Ovary (tissue), 9 donors: Measurements from ENCODE around the gene ARHGAP10. TPM values are rescaled to one million over a fixed set of nuclear protein-coding genes. Genes with fewer than 3 reads are reported as not detected.

Experiments
- DNase-seq, 5 donors: peaks; one replicate each; pipeline ENCODE4 v3.0.0-alpha.2; 2019 to 2020
- H3K27ac ChIP-seq, 2 donors: fragments of 200-600 bp; one replicate each; pipeline versions ENCODE4 v1.5.1 to v1.8.0; 2019 to 2022
- H3K27me3 ChIP-seq: fragments of 200-600 bp; one replicate; pipeline ENCODE4 v1.8.0; 2022
- H3K36me3 ChIP-seq: fragments of 200-600 bp; sonication (generic); one replicate; pipeline ENCODE4 v1.5.1; 2019
- H3K4me1 ChIP-seq: one replicate; pipeline ENCODE4 v1.8.1; 2013; ENCODE audit warnings: mild to moderate bottlenecking, moderate library complexity; ENCODE audit not compliant: insufficient read depth
- H3K4me3 ChIP-seq: fragments of 200-600 bp; sonication (generic); one replicate; pipeline ENCODE4 v1.5.1; 2017
- H3K9me3 ChIP-seq, 2 donors: fragments of 200-600 bp in 1 of 2; sonication (generic) in 1 of 2; one replicate each; pipeline versions ENCODE4 v1.5.1 to v1.8.1; 2013 to 2019; ENCODE audit warnings: mild to moderate bottlenecking in 1 of 2, moderate library complexity in 1 of 2
- CTCF ChIP-seq, 3 donors: fragments of 450-650 bp in 2 of 3; fragments of 200-600 bp in 1 of 3; IDR thresholded peaks; one replicate each; pipeline versions ENCODE4 v1.5.1 to v1.8.0; 2016 to 2022; ENCODE audit warnings: antibody characterized with exemption in 3 of 3, mild to moderate bottlenecking in 1 of 3
- EP300 ChIP-seq: sonication (generic); formaldehyde crosslinking; IDR thresholded peaks from one replicate; pipeline ENCODE4 v1.6.1; 2017; ENCODE audit warnings: antibody characterized with exemption
- POLR2A ChIP-seq: fragments of 450-650 bp; IDR thresholded peaks from one replicate; pipeline ENCODE4 v1.6.1; 2017; ENCODE audit warnings: antibody characterized with exemption, mild to moderate bottlenecking, moderate library complexity
- WGBS, 3 donors: extraction: QIAGEN DNeasy Blood & Tissue Kit in 1 of 3; methylation state at CpG; one replicate each; pipeline versions ENCODE4 v1.1.5 to v1.1.7; 2013 to 2017; 5-methylcytosine and 5-hydroxymethylcytosine counted together
- intact Hi-C, 4 donors: fragments of 100-400 bp; cut with DNase I; formaldehyde crosslinking; loops; one replicate each; pipeline versions ENCODE4 v1.11.0 to v1.15.1; 2022 to 2023
- polyA plus RNA-seq, 2 donors: library from polyadenylated mRNA; stranded (reverse); fragments of 200-250 nt in 1 of 2; fragments of 350-450 nt in 1 of 2; fragmentation: Illumina TruSeq in 1 of 2; extraction: RNeasy Lipid Tissue Mini Kit (QIAGEN cat#74804) in 1 of 2; gene quantifications; one replicate each; pipeline ENCODE4 v1.2.3, GENCODE V29; 2013 to 2014
- total RNA-seq, 7 donors: library from RNA; depleted of rRNA in 2 of 7; stranded (reverse); fragments of >200 nt in 2 of 7; fragmentation: NEBNext Ultra II Directional in 3 of 7; extraction: Animal tissue kit (Norgen Biotek cat#: 25700) in 3 of 7; gene quantifications; one replicate each; pipeline versions ENCODE4 v1.1.0 to v1.2.4, GENCODE V29; 2016 to 2023
- donor health status: DM: no; HTN: no; CAD: no; lungs with moderate emphysema.
- donor health status: DM: no; HTN: no; CAD: no.
- donor health status: Bipolar disorder and iron deficiency.
- donor health status: DM: yes; HTN: yes; CAD: no.
- donor health status: DM: no; HTN: no; CAD: no.
- donor health status: DM: yes; HTN: yes; CAD: no.

ARHGAP10 gene
- total and polyA plus RNA-seq, 9 donors, result 37.1 to 76.7 (median 63.8) TPM

- intact Hi-C loops, result no loop called here
- peaks cover 22% of the 10 kb centered on the region for H3K4me1 ChIP-seq
- peak overlapping the region; percentile 55 to 65 for H3K27ac ChIP-seq
- TF ChIP-seq POLR2A, result no peak
- no peak for TF ChIP-seq EP300
- TF ChIP-seq CTCF (IDR thresholded peaks at IDR 0.05), result no peak
- H3K4me3 ChIP-seq, result no peak overlapping the region
- no peaks in the 10 kb centered on the region for H3K36me3 ChIP-seq
- no peaks in the 10 kb centered on the region for H3K27me3 ChIP-seq
- 19 to 36% (median 20%) methylated on average over 5 of the region's 5 CpGs for WGBS, 3 donors
- DNase-seq, result peak in 1 of 5 donors; percentile 57
- H3K9me3 ChIP-seq, result no peaks in the 10 kb centered on the region
Measured at GRCh38 chr4:147831551-147832171, 99.8 kb downstream of the ARHGAP10 start.

GRCh38 chr4:147833254-147833653 lies 101.4 kb downstream of the ARHGAP10 start:
- no peak overlapping the region for H3K27ac ChIP-seq
- no peak overlapping the region for H3K4me3 ChIP-seq
- 90 to 94% (median 93%) methylated on average over 2 of the region's 2 CpGs for WGBS, 3 donors
- intact Hi-C loops, result no loop called here
- no peaks in the 10 kb centered on the region for H3K36me3 ChIP-seq
- peaks cover 21% of the 10 kb centered on the region for H3K4me1 ChIP-seq
- H3K27me3 ChIP-seq, result no peaks in the 10 kb centered on the region
- no peak for TF ChIP-seq POLR2A
- no peak for TF ChIP-seq CTCF (IDR thresholded peaks at IDR 0.05)
- no peak for TF ChIP-seq EP300
- no peaks in the 10 kb centered on the region for H3K9me3 ChIP-seq
- DNase-seq, result no peak

- Histone ChIP-seq H3K36me3 (no peaks in the 10 kb centered on the region), H3K4me3 (no peak overlapping the region), H3K9me3 (no peaks in the 10 kb centered on the region), H3K27me3 (no peaks in the 10 kb centered on the region), H3K27ac (no peak overlapping the region), H3K4me1 (peaks cover 20% of the 10 kb centered on the region)
- WGBS, 3 donors, result 90 to 92% (median 92%) methylated on average over 2 of the region's 2 CpGs
- intact Hi-C loops, result no loop called here
- DNase-seq, result no peak
- TF ChIP-seq POLR2A, result no peak
- no peak for TF ChIP-seq EP300
- TF ChIP-seq CTCF (IDR thresholded peaks at IDR 0.05), result no peak
Measured at GRCh38 chr4:147833741-147834140, 101.9 kb downstream of the ARHGAP10 start.

- intact Hi-C loops, result no loop called here
- no peaks in the 10 kb centered on the region for H3K9me3 ChIP-seq
- H3K27ac ChIP-seq, result no peak overlapping the region
- no peak for DNase-seq
- no peak overlapping the region for H3K4me3 ChIP-seq
- H3K36me3 ChIP-seq, result no peaks in the 10 kb centered on the region
- peaks cover 17% of the 10 kb centered on the region for H3K4me1 ChIP-seq
- 95 to 100% (median 95%) methylated on average over 3 of the region's 3 CpGs for WGBS, 3 donors
- no peaks in the 10 kb centered on the region for H3K27me3 ChIP-seq
- TF ChIP-seq EP300 (no peak), CTCF (IDR thresholded peaks at IDR 0.05) (no peak)
Measured at GRCh38 chr4:147834480-147834879, 102.6 kb downstream of the ARHGAP10 start.
